ENCODE data around the gene FAH. TPM values are rescaled to one million over a fixed set of nuclear protein-coding genes. Genes with fewer than 3 reads are reported as not detected.

The FAH gene
- total and polyA plus RNA-seq, 10 of the 15 experiments (the other 5 are each of a cell fraction or from before 2014, with no cell fraction given) = 36.3 to 121 (median 62.0) TPM

DNA sequence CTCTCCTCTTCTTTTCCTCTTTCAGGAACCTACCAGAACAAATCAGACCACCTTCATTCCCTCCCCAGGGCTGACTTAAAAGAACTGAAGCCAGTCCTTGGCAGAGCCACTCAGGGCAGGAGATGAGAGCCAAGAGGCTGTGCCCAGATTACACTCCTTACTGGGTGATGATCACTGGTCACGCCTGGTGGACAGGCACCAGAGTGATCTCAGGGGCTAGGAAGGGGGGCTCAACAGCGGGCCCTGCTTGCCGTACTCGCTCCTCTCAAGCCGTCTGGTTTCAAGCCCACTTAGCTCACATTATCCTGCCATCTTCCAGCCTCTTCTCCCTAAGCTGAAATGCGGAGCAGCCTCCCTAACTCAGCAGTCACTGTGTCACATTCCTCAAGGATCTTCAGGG lies 1.7 kb upstream of the FAH start (continued):
- TF ChIP-seq, protein P1, sequence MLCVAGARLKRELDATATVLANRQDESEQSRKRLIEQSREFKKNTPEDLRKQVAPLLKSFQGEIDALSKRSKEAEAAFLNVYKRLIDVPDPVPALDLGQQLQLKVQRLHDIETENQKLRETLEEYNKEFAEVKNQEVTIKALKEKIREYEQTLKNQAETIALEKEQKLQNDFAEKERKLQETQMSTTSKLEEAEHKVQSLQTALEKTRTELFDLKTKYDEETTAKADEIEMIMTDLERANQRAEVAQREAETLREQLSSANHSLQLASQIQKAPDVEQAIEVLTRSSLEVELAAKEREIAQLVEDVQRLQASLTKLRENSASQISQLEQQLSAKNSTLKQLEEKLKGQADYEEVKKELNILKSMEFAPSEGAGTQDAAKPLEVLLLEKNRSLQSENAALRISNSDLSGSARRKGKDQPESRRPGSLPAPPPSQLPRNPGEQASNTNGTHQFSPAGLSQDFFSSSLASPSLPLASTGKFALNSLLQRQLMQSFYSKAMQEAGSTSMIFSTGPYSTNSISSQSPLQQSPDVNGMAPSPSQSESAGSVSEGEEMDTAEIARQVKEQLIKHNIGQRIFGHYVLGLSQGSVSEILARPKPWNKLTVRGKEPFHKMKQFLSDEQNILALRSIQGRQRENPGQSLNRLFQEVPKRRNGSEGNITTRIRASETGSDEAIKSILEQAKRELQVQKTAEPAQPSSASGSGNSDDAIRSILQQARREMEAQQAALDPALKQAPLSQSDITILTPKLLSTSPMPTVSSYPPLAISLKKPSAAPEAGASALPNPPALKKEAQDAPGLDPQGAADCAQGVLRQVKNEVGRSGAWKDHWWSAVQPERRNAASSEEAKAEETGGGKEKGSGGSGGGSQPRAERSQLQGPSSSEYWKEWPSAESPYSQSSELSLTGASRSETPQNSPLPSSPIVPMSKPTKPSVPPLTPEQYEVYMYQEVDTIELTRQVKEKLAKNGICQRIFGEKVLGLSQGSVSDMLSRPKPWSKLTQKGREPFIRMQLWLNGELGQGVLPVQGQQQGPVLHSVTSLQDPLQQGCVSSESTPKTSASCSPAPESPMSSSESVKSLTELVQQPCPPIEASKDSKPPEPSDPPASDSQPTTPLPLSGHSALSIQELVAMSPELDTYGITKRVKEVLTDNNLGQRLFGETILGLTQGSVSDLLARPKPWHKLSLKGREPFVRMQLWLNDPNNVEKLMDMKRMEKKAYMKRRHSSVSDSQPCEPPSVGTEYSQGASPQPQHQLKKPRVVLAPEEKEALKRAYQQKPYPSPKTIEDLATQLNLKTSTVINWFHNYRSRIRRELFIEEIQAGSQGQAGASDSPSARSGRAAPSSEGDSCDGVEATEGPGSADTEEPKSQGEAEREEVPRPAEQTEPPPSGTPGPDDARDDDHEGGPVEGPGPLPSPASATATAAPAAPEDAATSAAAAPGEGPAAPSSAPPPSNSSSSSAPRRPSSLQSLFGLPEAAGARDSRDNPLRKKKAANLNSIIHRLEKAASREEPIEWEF (IDR thresholded peaks at IDR 0.05; ENCODE audit: insufficient replicate concordance, low read depth, low read length) = no peak
- TF ChIP-seq RUNX3 (IDR thresholded peaks at IDR 0.05; ENCODE audit: low read length) (no peak), SREBF1 (IDR thresholded peaks at IDR 0.05; ENCODE audit: low read length) (no peak), SIX5 (IDR thresholded peaks at IDR 0.05; ENCODE audit: low read depth, low read length, severe bottlenecking) (no peak), JUND (IDR thresholded peaks at IDR 0.05; ENCODE audit: low read depth, low read length) (no peak), ZNF384 (IDR thresholded peaks at IDR 0.05; ENCODE audit: borderline replicate concordance, low read depth, low read length) (no peak), IKZF1 (conservative IDR thresholded peaks at IDR 0.05) (no peak)
- TF ChIP-seq, protein P2, sequence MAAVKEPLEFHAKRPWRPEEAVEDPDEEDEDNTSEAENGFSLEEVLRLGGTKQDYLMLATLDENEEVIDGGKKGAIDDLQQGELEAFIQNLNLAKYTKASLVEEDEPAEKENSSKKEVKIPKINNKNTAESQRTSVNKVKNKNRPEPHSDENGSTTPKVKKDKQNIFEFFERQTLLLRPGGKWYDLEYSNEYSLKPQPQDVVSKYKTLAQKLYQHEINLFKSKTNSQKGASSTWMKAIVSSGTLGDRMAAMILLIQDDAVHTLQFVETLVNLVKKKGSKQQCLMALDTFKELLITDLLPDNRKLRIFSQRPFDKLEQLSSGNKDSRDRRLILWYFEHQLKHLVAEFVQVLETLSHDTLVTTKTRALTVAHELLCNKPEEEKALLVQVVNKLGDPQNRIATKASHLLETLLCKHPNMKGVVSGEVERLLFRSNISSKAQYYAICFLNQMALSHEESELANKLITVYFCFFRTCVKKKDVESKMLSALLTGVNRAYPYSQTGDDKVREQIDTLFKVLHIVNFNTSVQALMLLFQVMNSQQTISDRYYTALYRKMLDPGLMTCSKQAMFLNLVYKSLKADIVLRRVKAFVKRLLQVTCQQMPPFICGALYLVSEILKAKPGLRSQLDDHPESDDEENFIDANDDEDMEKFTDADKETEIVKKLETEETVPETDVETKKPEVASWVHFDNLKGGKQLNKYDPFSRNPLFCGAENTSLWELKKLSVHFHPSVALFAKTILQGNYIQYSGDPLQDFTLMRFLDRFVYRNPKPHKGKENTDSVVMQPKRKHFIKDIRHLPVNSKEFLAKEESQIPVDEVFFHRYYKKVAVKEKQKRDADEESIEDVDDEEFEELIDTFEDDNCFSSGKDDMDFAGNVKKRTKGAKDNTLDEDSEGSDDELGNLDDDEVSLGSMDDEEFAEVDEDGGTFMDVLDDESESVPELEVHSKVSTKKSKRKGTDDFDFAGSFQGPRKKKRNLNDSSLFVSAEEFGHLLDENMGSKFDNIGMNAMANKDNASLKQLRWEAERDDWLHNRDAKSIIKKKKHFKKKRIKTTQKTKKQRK (IDR thresholded peaks at IDR 0.05; ENCODE audit: low read depth, low read length) = no peak
- TF ChIP-seq, protein P3, sequence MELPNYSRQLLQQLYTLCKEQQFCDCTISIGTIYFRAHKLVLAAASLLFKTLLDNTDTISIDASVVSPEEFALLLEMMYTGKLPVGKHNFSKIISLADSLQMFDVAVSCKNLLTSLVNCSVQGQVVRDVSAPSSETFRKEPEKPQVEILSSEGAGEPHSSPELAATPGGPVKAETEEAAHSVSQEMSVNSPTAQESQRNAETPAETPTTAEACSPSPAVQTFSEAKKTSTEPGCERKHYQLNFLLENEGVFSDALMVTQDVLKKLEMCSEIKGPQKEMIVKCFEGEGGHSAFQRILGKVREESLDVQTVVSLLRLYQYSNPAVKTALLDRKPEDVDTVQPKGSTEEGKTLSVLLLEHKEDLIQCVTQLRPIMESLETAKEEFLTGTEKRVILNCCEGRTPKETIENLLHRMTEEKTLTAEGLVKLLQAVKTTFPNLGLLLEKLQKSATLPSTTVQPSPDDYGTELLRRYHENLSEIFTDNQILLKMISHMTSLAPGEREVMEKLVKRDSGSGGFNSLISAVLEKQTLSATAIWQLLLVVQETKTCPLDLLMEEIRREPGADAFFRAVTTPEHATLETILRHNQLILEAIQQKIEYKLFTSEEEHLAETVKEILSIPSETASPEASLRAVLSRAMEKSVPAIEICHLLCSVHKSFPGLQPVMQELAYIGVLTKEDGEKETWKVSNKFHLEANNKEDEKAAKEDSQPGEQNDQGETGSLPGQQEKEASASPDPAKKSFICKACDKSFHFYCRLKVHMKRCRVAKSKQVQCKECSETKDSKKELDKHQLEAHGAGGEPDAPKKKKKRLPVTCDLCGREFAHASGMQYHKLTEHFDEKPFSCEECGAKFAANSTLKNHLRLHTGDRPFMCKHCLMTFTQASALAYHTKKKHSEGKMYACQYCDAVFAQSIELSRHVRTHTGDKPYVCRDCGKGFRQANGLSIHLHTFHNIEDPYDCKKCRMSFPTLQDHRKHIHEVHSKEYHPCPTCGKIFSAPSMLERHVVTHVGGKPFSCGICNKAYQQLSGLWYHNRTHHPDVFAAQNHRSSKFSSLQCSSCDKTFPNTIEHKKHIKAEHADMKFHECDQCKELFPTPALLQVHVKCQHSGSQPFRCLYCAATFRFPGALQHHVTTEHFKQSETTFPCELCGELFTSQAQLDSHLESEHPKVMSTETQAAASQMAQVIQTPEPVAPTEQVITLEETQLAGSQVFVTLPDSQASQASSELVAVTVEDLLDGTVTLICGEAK (IDR thresholded peaks at IDR 0.05; ENCODE audit: borderline replicate concordance) = no peak
